IMR-90 (cell line): Measurements from ENCODE around the gene FGGY. TPM values are rescaled to one million over a fixed set of nuclear protein-coding genes. Genes with fewer than 3 reads are reported as not detected.

Experiments used
- ATAC-seq: fragments of 200-7000 bp; cut with Tn5 transposase; 2 replicates; pipeline ENCODE4 v1.9.1; 2020; ENCODE audit warnings: low read depth, mild to moderate bottlenecking, moderate library complexity
- BruUV-seq: library from RNA; stranded (reverse); fragments of 400-500 nt; replicated peaks from 2 replicates; lab custom pipeline; 2021; lab: Mats Ljungman, UMichigan
- CTCF ChIA-PET: fragments of 300-600 bp; formaldehyde crosslinking; extraction: SDS; loops from one replicate; lab custom pipeline; 2021; ENCODE audit warnings: antibody characterized with exemption; lab: Yijun Ruan, JAX
- POLR2A ChIA-PET: fragments of 300-600 bp; sonication (Branson Sonifier 250); formaldehyde crosslinking; loops from one replicate; lab custom pipeline; 2022; ENCODE audit warnings: antibody characterized with exemption; ENCODE audit not compliant: unreplicated experiment; lab: Charles Lee
- DNase-seq: peaks from one replicate; pipeline ENCODE4 v3.0.0; 2013
- H2AFZ ChIP-seq: replicated peaks from 2 replicates; pipeline ENCODE3; 2013; ENCODE audit warnings: low read length, mild to moderate bottlenecking; ENCODE audit not compliant: poor library complexity
- H2AK5ac ChIP-seq: 2 replicates; pipeline ENCODE4 v1.6.1; 2013; ENCODE audit warnings: low read depth, low read length, inconsistent platforms
- H2AK9ac ChIP-seq: replicated peaks from 2 replicates; pipeline ENCODE3; 2013; ENCODE audit warnings: mild to moderate bottlenecking, low read depth, low read length, moderate library complexity; ENCODE audit not compliant: poor library complexity
- H2BK120ac ChIP-seq: 2 replicates; pipeline ENCODE4 v1.6.1; 2013; ENCODE audit warnings: low read depth, low read length, inconsistent platforms
- H2BK15ac ChIP-seq: 3 replicates; pipeline ENCODE4 v1.6.1; 2013; ENCODE audit warnings: low read depth, low read length, inconsistent platforms
- H2BK20ac ChIP-seq: 2 replicates; pipeline ENCODE4 v1.6.1; 2013; ENCODE audit warnings: low read depth, mild to moderate bottlenecking, inconsistent platforms, low read length, moderate library complexity
- H2BK5ac ChIP-seq: 2 replicates; pipeline ENCODE4 v1.6.1; 2013; ENCODE audit warnings: mild to moderate bottlenecking, low read depth, low read length, inconsistent platforms; ENCODE audit not compliant: poor library complexity, severe bottlenecking
- H3K14ac ChIP-seq: replicated peaks from 2 replicates; pipeline ENCODE4 v1.6.1; 2013; ENCODE audit warnings: low read depth, low read length, inconsistent platforms
- H3K18ac ChIP-seq: 2 replicates; pipeline ENCODE4 v1.6.1; 2013; ENCODE audit warnings: low read depth, low read length, control low read depth
- H3K23ac ChIP-seq: 2 replicates; pipeline ENCODE4 v1.6.1; 2013; ENCODE audit warnings: low read depth, low read length, inconsistent platforms
- H3K27ac ChIP-seq: 2 replicates; pipeline ENCODE4 v1.5.1; 2013; ENCODE audit warnings: mild to moderate bottlenecking, control low read depth, low read length; ENCODE audit not compliant: insufficient read depth
- H3K27me3 ChIP-seq: 2 replicates; pipeline ENCODE4 v1.6.1; 2013; ENCODE audit warnings: low read length; ENCODE audit not compliant: control insufficient read depth, insufficient read depth
- H3K36me3 ChIP-seq: 2 replicates; pipeline ENCODE4 v1.6.1; 2013; ENCODE audit warnings: low read length, mixed read lengths; ENCODE audit not compliant: control insufficient read depth, insufficient read depth
- H3K4ac ChIP-seq: 2 replicates; pipeline ENCODE4 v1.6.1; 2013; ENCODE audit warnings: low read depth, low read length, inconsistent platforms
- H3K4me1 ChIP-seq: 2 replicates; pipeline ENCODE4 v1.6.1; 2013; ENCODE audit warnings: low read length, mixed read lengths; ENCODE audit not compliant: control insufficient read depth, insufficient read depth
- H3K4me2 ChIP-seq: 2 replicates; pipeline ENCODE4 v1.6.1; 2013; ENCODE audit warnings: low read depth, mild to moderate bottlenecking, control low read depth, low read length, moderate library complexity
- H3K4me3 ChIP-seq: 2 replicates; pipeline ENCODE4 v1.5.1; 2013; ENCODE audit warnings: low read depth, mild to moderate bottlenecking, control low read depth, low read length, moderate library complexity; ENCODE audit not compliant: insufficient read depth
- H3K56ac ChIP-seq: 2 replicates; pipeline ENCODE4 v1.6.1; 2013; ENCODE audit warnings: low read length, inconsistent platforms; ENCODE audit not compliant: insufficient read depth; ENCODE audit errors: extremely low read depth
- H3K79me1 ChIP-seq, 2 experiments: 2 replicates each; pipeline ENCODE4 v1.6.1; 2013; ENCODE audit warnings: low read length in 2 of 2, inconsistent platforms in 1 of 2, low read depth in 1 of 2
- H3K9ac ChIP-seq: 2 replicates; pipeline ENCODE4 v1.6.1; 2013; ENCODE audit warnings: low read depth, low read length, control low read depth
- H3K9me1 ChIP-seq: 2 replicates; pipeline ENCODE4 v1.6.1; 2013; ENCODE audit warnings: low read length, inconsistent platforms; ENCODE audit not compliant: insufficient read depth
- H3K9me3 ChIP-seq: 2 replicates; pipeline ENCODE4 v1.6.1; 2013; ENCODE audit warnings: low read length; ENCODE audit not compliant: control insufficient read depth, insufficient read depth
- H4K20me1 ChIP-seq: 2 replicates; pipeline ENCODE4 v1.6.1; 2013; ENCODE audit warnings: low read length, inconsistent platforms; ENCODE audit not compliant: insufficient read depth
- H4K5ac ChIP-seq: 2 replicates; pipeline ENCODE4 v1.6.1; 2013; ENCODE audit warnings: mild to moderate bottlenecking, low read depth, low read length, control low read depth
- H4K8ac ChIP-seq, 2 experiments: 2 replicates each; pipeline ENCODE4 v1.6.1; 2013; ENCODE audit warnings: low read depth in 2 of 2, low read length in 2 of 2, control low read depth in 1 of 2, inconsistent platforms in 1 of 2
- H4K91ac ChIP-seq: 2 replicates; pipeline ENCODE4 v1.6.1; 2013; ENCODE audit warnings: low read depth, low read length, inconsistent platforms; ENCODE audit not compliant: insufficient read depth
- BHLHE40 ChIP-seq: fragments of 150-350 bp; IDR thresholded peaks from 2 replicates; pipeline ENCODE4 v1.6.1; 2016; ENCODE audit warnings: mild to moderate bottlenecking, low read depth, low read length
- CEBPB ChIP-seq: IDR thresholded peaks from 2 replicates; pipeline ENCODE4 v1.6.1; 2012; ENCODE audit warnings: low read depth, low read length, improper control_type of control experiment
- CHD1 ChIP-seq: IDR thresholded peaks from 2 replicates; pipeline ENCODE4 v1.6.1; 2012; ENCODE audit warnings: low read depth, low read length, improper control_type of control experiment
- CTCF ChIP-seq: conservative IDR thresholded peaks from 2 replicates; pipeline ENCODE4 v1.5.1; 2012; ENCODE audit warnings: mild to moderate bottlenecking, low read depth, low read length, improper control_type of control experiment
- FOS ChIP-seq: fragments of 150-350 bp; IDR thresholded peaks from 2 replicates; pipeline ENCODE4 v1.6.1; 2016; ENCODE audit warnings: low read depth, low read length
- MAZ ChIP-seq: IDR thresholded peaks from 2 replicates; pipeline ENCODE4 v1.6.1; 2012; ENCODE audit warnings: low read depth, mild to moderate bottlenecking, low read length, improper control_type of control experiment, moderate library complexity, borderline replicate concordance
- RAD21 ChIP-seq: IDR thresholded peaks from 2 replicates; pipeline ENCODE4 v1.6.1; 2012; ENCODE audit warnings: low read length, improper control_type of control experiment
- SMC3 ChIP-seq: fragments of 150-350 bp; IDR thresholded peaks from 2 replicates; pipeline ENCODE4 v1.6.1; 2016; ENCODE audit warnings: low read depth, mild to moderate bottlenecking, antibody characterized with exemption, low read length, moderate library complexity
- WGBS, 2 experiments: methylation state at CpG; one replicate each; pipeline versions ENCODE4 v1.1.5 to v1.1.7; 2013; ENCODE audit warnings: missing lambda C conversion rate in 2 of 2; ENCODE audit not compliant: insufficient read length in 1 of 2; ENCODE audit errors: extremely low coverage in 2 of 2; 5-methylcytosine and 5-hydroxymethylcytosine counted together
- dilution Hi-C: fragments of 300-500 bp; cut with HindIII; formaldehyde crosslinking; loops from one replicate; pipeline ENCODE4 v1.14.3; 2018; ENCODE audit warnings: low sequenced_read_pairs; ENCODE audit not compliant: unreplicated experiment
- in situ Hi-C: fragments of 300-500 bp; cut with MboI; formaldehyde crosslinking; loops from 3 replicates; pipeline ENCODE4 v1.14.3; 2019; ENCODE audit warnings: low sequenced_read_pairs, inconsistent platforms, mixed read lengths
- intact Hi-C: fragments of 100-400 bp; cut with micrococcal nuclease; formaldehyde crosslinking; loops from 2 replicates; pipeline ENCODE4 v1.10.0; 2022
- polyA plus RNA-seq, 3 experiments: library from polyadenylated mRNA; depleted of rRNA; stranded (reverse); fragments of >200 nt; gene quantifications; 2 replicates each; pipeline ENCODE4 v1.2.3, GENCODE V29; 2012; ENCODE audit warnings: low replicate concordance in 1 of 3
- total RNA-seq: library from RNA; depleted of rRNA; stranded (reverse); fragments of >200 nt; gene quantifications from 2 replicates; pipeline ENCODE4 v1.2.3, GENCODE V29; 2012
- TF ChIP-seq, protein P1 (sequence below): fragments of 150-350 bp; IDR thresholded peaks from 2 replicates; pipeline ENCODE4 v1.6.1; 2017; ENCODE audit warnings: mild to moderate bottlenecking, antibody characterized with exemption, low read length, low read depth
- TF ChIP-seq, protein P2 (sequence below): fragments of 150-350 bp; IDR thresholded peaks from 2 replicates; pipeline ENCODE4 v1.6.1; 2016; ENCODE audit warnings: low read depth, mild to moderate bottlenecking, low read length, moderate library complexity, borderline replicate concordance

Gene FGGY
- total and polyA plus RNA-seq, 2 of the 4 experiments (the other 2 are of a cell fraction), result 5.6 to 14.0 TPM

DNA sequence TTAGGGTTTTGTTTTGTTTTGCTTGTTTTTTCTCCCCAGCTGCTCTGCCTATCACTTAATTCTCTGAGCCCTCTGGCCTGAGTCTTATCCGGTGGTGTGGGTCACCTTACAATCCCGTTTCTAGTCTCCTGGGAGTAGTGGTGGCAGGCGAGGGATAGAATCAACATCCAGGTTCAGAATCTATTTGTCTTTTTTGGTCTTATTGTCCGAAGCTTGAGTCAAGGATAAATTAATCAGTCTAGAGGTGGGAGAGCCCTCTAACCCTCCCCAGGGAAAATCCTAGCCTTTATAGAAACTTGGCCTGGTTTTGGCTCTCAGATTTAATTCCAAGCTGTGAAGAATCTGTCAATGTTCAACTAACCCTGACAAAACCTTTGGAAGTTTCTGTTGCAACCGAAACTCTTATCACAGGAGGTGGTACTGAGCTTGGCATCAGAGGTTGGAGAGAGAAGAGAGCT, 246.3 kb downstream of the FGGY start:
- ChIA-PET CTCF (no interaction called here), POLR2A (no interaction called here)
- Histone ChIP-seq H3K4ac (no peak overlapping the region), H3K9me3 (no peaks in the 10 kb centered on the region), H2AK9ac (no peak overlapping the region), H2BK5ac (no peak overlapping the region), H3K4me1 (no peaks in the 10 kb centered on the region), H3K18ac (no peak overlapping the region), H3K56ac (no peak overlapping the region), H2AFZ (no peak overlapping the region), H3K27ac (no peak overlapping the region), H3K79me1 (no peaks in the 10 kb centered on the region), H4K20me1 (no peaks in the 10 kb centered on the region), H3K36me3 (no peaks in the 10 kb centered on the region), H4K8ac (no peak overlapping the region), H4K5ac (no peak overlapping the region), H2AK5ac (no peak overlapping the region), H3K4me2 (no peak overlapping the region), H4K91ac (no peak overlapping the region), H2BK15ac (no peak overlapping the region), H3K14ac (no peak overlapping the region), H3K4me3 (no peak overlapping the region), H2BK20ac (no peak overlapping the region), H3K9ac (no peak overlapping the region), H2BK120ac (no peak overlapping the region), H3K23ac (no peak overlapping the region), H3K9me1 (no peaks in the 10 kb centered on the region; the same call in 1 of the 2 replicates), H3K27me3 (no peaks in the 10 kb centered on the region)
- dilution Hi-C loops, result no loop called here
- TF ChIP-seq FOS (no peak), SMC3 (no peak), BHLHE40 (no peak), CEBPB (no peak), MAZ (no peak), CHD1 (no peak), RAD21 (no peak), CTCF (no peak)
- TF ChIP-seq, protein P1, sequence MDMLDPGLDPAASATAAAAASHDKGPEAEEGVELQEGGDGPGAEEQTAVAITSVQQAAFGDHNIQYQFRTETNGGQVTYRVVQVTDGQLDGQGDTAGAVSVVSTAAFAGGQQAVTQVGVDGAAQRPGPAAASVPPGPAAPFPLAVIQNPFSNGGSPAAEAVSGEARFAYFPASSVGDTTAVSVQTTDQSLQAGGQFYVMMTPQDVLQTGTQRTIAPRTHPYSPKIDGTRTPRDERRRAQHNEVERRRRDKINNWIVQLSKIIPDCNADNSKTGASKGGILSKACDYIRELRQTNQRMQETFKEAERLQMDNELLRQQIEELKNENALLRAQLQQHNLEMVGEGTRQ, result no peak
- TF ChIP-seq, protein P2, sequence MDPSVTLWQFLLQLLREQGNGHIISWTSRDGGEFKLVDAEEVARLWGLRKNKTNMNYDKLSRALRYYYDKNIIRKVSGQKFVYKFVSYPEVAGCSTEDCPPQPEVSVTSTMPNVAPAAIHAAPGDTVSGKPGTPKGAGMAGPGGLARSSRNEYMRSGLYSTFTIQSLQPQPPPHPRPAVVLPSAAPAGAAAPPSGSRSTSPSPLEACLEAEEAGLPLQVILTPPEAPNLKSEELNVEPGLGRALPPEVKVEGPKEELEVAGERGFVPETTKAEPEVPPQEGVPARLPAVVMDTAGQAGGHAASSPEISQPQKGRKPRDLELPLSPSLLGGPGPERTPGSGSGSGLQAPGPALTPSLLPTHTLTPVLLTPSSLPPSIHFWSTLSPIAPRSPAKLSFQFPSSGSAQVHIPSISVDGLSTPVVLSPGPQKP, result no peak
- no peak for ATAC-seq
- DNase-seq, result no peak
- WGBS, 2 experiments, result no CpG with 5 or more reads among the region's 5 CpGs
- BruUV-seq, result no TSS peak
- intact Hi-C loops, result no loop called here
- in situ Hi-C loops, result no loop called here
